ENCODE measurements around the gene AHCY.
A peak's percentile ranks its signal among the peaks of the same experiment; 100 is the strongest.
"Not testable (repeated sequence)": the region's sequence is repeated elsewhere in the genome, so short reads cannot be mapped to it uniquely, and the experiment has no call there.

The AHCY gene

DNA sequence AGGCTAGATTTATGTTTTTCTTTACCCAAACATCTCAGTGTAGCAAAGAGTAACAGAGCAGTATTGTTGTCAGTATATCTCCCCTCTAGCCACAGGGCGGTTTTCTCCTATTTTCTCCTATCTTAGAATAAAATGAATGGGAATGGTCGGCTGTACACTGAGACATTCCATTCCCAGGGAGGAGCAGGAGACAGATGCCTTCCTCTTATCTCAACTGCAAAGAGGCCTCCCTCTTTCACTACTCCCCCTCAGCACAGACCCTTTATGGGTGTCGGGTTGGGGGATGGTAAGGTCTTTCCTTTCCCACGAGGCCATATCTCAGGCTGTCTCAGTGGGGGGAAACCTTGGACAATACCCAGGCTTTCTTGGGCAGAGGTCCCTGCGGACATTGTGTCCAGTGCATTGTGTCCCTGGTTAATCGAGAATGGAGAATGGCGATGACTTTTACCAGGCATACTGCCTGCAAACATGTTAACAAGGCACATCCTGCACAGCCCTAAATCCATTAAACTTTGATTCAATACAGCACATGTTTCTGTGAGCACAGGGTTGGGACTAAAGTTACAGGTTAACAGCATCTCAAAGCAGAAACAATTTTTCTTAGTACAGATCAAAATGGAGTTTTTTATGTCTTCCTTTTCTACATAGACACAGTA is 50.6 kb downstream of the AHCY start:
- not testable (repeated sequence) for DNase-seq

DNA sequence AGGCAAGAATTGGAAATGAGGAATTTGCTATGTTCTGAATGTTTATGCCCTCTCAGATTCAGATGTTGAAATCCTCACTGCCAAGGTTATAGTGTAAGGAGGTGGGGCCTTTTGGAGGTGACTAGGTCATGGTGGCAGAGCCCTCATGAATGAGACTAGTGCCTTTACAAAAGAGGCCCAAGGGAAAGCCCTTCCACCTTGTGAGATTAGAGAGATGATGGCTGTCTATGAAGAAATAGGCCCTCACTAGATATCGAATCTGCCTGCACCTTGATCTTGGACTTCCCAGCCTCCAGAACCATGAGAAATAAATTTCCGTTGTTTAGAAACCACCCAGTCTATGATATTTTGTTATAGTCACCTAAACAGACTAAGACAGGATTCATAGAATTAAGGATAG is 51.5 kb downstream of the AHCY start:
- DNase-seq: no peak

DNA sequence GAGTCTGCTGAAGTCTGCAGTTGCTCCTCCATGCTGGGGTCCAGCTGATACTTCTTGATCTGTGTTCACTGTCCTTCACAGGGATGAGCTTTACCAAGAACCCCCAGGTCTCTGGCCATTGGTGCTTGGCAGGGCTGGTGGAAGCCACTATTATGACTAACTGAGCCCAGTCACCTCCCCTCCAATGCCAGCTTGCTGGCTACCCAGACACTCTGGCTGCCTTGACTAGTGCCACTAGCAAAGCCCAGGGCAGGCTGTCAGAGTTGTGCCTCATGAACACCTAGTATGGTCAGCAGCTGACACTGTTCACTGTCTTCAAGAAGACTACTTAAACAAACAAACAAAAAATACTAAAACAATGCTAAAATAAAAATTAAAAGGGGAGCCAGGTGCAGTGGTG is 53.1 kb downstream of the AHCY start:
- DNase-seq: no peak

DNA sequence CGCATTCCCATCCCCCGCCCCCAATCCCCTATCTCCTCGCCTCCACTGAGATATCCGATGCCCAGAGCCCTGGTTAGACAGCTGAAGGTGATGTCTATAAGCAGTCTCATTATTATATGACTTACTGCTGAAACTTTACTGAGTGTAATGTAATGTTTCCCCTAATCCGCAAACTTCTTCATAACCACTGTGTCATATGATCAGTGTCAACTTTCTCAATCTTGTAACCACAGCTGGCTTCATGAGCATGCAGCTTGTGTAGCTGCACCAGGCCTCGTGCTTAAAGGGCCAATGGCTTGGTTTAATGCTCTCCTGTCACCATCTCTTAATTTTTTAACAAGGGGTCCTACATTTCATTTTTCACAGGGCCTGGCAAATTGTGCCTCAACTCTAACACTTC is 53.9 kb downstream of the AHCY start:
- DNase-seq: no peak

DNA sequence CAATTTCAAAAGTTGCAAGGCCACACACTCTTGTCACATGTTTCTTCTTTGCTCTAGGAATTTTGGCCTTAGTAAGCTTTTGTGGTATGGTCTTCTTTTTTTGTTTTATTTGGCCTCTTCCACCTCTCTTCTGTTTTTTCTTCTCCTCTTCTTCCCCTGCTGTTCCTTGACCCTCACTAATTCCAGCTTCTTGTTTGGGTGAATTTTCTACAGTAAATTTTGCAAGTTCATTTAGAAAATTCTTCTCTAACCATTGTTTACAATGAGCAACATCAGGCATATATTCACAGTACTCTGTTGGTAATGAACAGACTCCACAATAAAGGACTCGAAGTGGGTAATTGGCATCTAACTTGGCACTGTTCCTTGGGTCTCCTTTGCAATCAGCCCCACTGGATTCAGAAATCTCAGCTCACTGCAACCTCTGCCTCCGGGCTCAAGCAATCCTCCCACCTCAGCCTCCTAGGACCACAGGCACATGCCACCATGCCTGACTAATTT is 57.0 kb downstream of the AHCY start:
- no peak for DNase-seq

DNA sequence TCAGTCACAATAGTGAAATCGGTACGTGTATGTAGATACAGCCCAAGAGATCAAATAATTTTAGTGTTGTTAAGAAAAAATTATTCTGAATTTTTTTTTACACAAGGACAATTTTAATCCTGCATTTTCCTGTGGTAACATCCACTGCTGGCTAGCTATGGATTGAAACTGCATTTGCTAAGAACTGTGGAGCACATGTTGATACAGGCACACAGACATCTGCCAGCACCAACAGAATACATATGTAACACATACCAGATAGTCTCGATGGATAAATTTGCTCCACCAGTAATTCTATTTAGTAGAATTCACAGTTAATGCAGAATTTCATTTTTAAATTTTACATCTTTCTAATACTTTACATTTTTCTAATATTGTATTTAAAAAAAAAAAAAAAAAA is 59.8 kb downstream of the AHCY start:
- DNase-seq: no peak

DNA sequence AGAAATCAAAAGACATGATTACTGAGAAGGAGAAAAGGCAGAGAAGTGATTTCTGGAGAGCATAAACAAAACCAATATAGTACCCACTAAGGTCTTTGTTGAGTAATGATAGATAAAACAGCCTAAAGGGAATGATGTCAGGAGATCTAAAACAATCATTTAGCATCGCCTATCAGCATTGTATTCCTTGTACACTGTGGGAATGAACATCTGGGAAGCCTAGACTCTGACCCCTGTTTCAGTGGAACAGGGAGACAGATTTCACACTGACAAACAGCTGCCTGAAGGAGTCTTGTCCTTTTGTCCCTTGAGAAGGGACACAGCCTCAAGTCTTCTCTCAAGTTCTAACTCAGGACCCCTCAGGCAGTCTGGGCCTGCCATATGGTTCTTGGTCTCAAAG is 60.3 kb downstream of the AHCY start:
- peak; percentile 37 for DNase-seq

DNA sequence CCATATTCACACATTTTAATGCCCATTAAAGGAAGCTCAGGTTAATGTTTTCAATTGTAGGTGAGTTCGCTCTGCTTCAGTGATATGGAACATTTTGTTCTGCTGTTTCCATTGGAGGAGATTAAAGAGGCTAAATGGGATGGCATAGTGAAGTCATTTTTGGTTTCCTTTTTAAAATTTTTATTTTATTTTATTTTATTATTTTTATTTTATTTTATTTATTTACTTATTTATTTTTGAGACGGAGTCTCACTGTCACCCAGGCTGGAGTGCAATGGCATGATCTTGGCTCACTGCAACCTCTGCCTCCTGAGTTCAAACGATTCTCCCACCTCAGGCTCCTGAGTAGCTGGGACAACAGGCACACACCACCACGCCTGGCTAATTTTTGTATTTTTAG is 61.1 kb downstream of the AHCY start:
- not testable (repeated sequence) for DNase-seq

DNA sequence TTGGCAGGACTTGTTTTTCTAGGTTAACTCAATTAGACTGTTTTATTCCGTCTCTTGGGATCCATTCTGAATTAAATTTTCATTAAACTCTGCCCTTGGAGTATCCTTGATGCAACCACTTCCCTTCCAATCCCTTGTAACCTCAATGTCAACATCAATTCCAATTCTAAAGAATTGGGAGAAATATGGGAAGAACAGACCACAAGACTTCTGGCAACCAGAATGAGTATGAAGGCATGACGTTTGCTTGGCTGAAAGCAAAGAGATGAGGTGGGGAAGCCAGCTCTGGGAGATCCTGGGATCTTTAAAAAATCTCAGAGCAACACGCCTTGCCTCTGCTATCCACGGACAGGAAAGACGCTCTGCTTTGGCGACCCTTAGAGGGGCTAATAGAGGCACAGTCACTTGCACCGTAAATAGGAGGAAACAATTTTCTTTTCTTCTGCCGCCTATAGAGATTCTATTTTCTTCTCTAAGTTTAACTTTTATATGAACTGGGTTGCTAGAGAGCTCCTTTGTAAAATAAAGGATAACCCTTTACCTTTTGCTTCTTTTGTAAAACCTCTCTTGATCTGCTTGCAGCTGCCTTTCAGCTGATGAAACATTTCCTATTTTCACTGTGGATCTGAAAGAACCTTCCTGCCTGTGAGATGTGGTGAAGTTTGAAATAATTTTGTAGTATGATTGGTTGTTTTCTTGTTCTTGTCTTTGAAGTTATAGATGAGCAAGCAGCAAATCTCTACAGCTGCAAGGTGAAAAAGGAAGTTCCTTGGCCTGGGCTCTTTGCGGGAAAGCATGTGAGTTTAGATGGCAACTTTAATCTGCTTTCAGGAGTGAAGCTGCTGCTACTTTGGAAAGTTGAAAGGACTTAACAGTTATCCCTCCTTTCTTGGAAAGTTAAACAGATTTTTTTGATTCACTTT is 62.2 kb downstream of the AHCY start, which contains the start of gene ASIP:
TSS of gene ASIP (plus strand) at position 731 of the 923 bp plus-strand sequence. CDS start 18,952 bp downstream, outside the sequence.
- peak; percentile 36 for DNase-seq

DNA sequence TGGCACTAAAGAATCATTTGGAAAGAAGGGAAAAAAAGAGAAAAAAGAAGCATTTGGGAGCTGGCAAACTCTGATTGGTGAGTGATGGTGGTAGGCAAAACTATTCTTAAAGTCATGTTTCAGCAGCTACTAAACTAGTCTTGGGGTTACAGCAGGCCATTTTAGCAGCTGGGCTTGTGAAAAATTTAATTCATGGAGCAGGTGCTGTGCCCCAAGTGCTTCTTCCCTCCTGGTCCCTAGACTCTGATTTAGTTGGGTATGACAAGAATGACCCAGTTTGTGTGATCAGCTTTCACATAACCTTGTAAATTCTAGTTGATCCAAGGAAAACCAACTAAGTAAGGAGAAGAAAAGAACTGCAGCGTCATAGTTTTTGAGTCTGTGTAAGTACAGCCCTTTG is 63.0 kb downstream of the AHCY start:
- DNase-seq: no peak

DNA sequence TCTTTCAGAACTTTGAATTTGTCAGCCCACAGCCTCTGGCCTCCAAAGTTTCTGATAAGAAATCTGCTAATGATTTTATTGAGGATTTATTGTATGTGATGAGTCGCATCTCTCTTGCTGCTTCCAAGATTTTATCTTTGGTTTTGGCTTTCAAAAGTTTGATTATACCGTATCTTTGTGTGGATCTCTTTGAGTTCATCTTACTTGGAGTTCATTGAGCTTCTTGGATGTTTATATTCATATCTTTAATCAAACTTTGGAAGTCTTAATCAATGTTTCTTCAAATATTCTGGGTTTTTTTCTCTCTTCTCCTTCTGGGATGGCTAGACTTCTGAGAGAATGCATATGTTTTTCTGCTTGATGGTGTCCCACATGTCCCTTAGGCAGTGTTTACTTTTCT is 65.2 kb downstream of the AHCY start:
- no peak for DNase-seq

DNA sequence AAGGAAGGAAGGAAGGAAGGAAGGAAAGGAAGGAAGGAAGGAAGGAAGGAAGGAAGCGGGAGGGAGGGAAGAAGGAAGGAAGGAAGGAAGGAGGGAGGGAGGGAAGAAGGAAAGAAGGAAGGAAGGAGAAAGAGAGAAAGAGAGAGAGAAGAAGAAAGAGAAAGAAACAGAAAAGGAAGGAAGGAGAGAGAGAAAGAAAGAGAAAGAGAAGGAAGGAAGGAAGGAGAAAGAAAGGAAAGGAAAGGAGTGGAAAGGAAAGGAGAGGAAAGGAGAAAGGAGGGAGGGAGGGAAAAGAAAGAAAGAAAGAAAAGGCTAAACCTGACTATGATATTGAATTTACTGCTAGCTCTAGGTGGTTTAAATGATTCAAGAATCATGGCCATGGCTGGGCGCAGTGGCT is 67.3 kb downstream of the AHCY start:
- no peak for DNase-seq

DNA sequence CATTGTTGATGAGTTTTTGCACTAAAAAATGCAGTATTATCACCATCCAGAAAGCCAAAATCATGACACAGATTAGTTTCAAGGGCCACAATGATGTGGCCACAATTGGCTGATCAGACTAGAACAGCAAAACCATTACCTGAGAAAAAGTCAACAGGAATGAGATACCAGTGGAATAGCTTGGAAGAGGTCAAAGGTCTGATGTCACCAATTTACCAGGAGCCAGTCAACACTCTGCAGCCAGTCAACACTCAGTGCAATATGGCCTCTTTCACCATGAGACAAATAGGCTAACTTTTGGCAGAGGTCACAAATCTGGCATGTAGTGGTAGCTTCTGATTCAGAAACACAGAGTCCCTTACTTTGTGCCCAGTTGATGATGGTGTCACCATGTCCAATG is 69.5 kb downstream of the AHCY start:
- no peak for DNase-seq

DNA sequence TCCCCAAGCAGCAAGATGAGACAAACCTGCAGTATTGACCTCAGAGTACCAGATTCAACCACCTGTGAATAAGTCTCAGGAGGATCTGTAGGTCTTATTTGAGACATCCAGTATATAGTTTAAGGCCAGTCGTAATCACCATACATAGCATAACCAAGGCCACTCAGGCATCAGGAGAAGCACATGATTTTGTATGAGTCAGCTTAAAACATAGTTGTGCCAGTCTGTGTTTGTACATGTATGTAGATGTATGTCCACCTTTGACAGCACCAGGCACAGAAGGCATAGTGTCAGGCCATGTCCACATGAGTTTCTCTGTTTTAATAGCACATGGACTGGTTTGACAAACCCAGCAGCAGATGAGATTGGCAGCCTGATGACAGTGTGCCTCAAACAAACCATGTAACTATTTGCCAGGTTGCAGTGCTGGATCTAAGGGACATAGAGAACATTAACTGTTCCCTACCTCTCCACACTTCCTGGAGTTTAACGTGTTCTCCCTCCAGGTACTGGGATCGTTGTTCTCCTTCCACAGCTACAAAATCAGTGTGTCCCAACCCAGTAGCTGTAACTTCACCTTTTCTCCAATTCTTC is 70.6 kb downstream of the AHCY start:
- DNase-seq: no peak

DNA sequence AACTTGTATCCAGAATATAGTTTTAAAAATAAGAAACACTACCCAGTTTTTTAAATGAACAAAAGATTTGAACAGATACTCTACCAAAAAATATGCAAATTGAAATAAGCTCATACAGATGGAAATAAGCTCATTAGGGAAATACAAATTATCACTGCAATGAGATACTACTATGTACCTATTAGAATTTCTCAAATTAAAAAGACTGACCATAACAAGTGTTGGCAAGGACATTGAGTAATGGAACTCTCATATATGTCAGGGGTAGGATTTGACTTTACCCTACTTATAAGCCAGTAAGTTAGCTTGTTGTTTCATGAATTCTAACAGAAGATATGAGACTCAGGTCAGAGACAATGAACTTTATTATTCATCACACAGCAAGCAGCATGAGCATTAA is 71.5 kb downstream of the AHCY start:
- DNase-seq: no peak
